PFSK-1 (cell line): Measurements from ENCODE around the gene FAM83E.

Experiments
- POLR2AphosphoS5 ChIP-seq: IDR thresholded peaks from 2 replicates; pipeline ENCODE4 v1.6.1; 2012; ENCODE audit warnings: low read depth, mild to moderate bottlenecking, control low read depth, low read length, moderate library complexity
- REST ChIP-seq, 2 experiments: IDR thresholded peaks; 2 replicates each; pipeline versions ENCODE4 v1.6.1 to v1.8.0; 2011 to 2012; ENCODE audit warnings: low read depth in 2 of 2, low read length in 2 of 2, control low read depth in 1 of 2, inconsistent platforms in 1 of 2, mild to moderate bottlenecking in 1 of 2, moderate library complexity in 1 of 2; ENCODE audit not compliant: insufficient read depth in 1 of 2

- TF ChIP-seq REST (IDR thresholded peaks at IDR 0.05; ENCODE audit: insufficient read depth in 1 of 2, low read depth in 2 of 2, low read length in 2 of 2) (no peak), POLR2AphosphoS5 (no peak)
Measured at GRCh38 chr19:48654299-48655059, 39.6 kb upstream of the FAM83E start.
